ENCODE measurements around the gene MAPK8IP2.
"Not testable (repeated sequence)": the region's sequence is repeated elsewhere in the genome, so short reads cannot be mapped to it uniquely, and the experiment has no call there.

MAPK8IP2 gene

DNA sequence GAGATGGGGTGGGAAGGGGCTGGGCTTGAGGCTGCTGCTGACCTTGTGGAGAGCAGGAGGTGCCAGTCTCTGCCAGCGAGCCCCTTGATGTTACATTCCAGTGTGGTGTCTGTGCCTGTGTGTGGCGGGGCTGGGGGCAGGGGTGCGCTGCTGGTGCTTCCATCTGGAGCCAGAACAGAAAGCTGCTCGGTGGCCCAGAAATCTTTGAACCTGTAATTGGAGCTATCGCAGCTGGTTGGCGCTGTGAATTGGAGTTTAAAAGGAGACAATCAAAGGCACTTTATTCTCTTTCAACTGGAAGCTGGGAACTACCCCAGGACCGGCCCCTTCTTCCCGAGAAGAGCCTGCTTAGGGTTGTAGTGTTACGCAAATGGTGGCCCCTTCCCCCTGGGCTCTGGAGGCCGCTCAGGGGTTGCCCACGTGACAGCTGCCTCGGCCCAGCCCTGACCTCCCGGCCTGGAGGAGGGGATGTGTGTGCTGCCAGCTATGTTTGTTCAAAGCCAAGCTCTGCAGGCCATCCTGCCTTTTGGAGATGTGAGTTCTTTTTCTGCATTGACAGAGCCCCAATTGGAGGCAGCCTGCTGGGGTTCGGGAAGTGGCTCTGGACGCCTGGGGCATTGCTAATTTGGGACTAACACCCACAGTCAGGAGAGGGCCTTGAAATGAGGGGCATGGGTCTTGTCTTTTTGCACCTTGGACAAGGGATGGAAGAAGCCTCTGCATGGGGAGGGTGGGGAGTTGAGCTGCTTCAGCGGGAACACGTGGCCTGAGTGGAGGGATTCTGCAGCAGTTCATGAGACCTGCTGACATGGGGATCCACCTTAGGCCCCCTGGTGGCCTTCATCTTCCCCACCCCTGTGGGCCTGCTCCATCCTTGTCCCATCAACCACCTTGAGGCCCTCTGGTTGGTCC, 41.4 kb downstream of the MAPK8IP2 start:
- DNase-seq, result no peak

DNA sequence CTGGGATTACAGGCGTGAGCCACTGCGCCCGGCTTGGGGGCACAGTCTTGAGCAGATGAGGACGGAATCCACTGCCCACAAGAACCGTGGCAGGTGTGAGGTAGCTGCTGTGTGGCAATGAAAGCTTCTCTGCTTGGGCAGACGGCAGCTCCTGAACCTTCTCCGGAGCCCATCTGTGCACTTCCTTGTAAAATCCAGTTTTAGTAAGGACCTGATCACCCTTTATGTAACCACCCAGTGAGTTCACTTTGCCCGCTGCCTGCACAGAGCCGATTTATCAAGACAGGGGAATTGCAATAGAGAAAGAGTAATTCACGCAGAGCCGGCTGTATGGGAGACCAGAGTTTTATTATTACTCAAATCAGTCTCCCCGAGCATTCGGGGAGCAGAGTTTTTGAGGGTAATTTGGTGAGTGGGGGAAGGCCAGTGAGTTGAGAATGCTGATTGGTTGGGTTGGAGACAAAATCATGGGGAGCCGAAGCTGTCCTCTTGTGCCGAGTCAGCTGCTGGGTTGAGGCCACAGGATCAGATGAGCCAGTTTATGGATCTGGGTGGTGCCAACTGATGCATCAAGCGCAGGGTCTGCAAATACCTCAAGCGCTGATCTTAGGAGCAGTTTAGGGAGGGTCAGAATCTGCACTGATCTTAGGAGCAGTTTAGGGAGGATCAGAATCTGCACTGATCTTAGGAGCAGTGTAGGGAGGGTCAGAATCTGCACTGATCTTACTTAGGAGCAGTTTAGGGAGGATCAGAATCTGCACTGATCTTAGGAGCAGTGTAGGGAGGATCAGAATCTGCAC, 42.6 kb downstream of the MAPK8IP2 start:
- DNase-seq, result not testable (repeated sequence)

DNA sequence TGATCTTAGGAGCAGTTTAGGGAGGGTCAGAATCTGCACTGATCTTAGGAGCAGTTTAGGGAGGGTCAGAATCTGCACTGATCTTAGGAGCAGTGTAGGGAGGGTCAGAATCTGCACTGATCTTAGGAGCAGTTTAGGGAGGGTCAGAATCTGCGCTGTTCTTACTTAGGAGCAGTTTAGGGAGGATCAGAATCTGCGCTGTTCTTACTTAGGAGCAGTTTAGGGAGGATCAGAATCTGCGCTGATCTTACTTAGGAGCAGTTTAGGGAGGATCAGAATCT, 43.2 kb downstream of the MAPK8IP2 start:
- DNase-seq, result not testable (repeated sequence)

DNA sequence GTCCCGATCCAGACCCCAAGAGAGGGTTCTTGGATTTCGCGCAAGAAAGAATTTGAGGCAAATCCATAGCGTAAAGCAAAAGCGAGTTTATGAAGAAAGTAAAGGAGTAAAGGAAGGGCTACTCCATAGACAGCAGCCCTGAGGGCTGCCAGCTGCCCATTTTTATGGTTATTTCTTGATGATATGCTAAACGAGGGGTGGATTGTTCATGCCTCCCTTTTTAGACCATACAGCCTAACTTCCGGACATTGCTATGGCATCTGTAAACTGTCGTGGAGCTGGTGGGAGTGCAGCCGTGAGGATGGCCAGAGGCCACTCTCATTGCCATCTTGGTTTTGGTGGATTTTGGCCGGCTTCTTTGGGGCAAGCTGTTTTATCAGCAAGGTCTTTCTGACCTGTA, 52.7 kb downstream of the MAPK8IP2 start:
- no peak for DNase-seq

DNA sequence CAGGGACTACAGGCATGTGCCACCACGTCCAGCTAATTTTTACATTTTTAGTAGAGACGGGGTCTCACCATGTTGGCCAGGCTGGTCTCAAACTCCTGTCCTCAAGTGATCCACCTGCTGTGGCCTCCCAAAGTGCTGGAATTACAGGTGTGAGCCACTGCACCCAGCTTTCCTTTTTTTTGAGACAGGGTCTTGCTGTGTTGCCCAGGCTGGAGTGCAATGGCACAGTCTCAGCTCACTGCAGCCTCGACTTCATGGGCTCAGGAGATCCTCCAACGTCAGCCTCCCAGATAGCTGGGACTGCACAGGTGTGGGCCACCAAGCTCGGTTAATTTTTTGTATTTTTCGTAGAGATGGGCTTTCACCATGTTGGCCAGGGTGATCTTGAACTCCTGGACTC, 54.1 kb downstream of the MAPK8IP2 start:
- DNase-seq, result not testable (repeated sequence)

DNA sequence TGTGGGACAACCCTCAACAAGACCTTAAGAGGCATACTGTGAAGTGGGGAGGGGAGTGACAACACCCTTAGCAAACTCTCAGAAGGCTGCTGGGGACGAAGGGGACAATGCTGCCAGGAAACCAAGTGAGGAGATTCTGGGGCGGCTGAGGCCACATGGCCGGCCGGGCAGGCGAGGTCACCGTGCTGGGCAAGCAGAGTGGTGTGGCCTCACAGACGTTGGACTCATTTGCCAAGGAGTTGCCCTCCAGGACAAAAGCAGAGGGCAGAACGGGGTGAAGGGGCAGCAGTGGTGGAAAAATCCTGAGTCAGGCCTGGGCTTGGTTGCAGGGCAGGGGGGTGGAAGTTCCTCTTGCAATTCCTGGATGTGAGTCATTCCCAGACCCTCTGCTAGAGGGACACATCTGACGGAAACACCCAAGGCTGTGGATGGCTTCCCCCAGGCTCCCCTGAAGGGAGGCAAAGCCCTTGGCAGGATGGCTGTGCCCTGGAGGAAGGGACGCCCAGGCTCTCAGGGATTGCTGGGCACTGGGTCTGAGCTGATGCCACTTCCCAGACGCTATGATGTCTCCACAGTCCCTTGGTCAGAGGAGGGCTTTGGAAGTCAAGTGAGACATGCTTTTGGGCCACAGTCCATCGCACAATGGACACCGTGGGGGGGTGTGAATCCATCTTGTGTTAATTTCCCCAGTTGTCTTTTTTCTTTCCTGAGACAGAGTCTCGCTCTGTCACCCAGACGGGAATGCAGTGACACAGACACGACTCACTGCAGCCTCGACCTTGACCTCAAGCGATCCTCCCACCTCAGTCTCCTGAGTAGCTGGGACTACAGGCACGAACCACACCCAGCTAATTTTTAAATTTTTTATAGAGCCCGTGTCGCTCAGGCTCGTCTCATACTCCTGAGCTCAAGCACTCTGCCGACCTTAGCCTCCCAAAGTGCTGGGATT, 55.8 kb downstream of the MAPK8IP2 start:
- DNase-seq, result no peak

DNA sequence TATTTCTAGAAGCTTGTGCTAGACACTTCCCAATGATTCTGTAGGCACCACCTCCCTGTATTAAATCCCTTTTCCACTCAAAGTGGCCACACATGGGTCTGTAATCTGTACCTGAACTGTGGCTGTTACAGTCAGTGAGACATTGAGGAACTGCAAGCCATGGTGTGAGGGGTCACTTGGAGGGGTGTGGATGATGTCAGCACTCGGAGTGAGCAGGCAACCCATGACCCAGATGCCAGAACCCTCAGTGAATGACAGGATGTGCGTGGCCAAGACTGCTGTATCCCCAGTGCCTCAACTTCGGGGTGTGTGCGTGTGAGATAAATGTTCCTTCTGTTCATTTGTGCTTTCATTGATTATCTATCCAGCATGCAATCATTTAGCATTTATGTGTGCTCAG, 57.3 kb downstream of the MAPK8IP2 start:
- DNase-seq, result no peak

DNA sequence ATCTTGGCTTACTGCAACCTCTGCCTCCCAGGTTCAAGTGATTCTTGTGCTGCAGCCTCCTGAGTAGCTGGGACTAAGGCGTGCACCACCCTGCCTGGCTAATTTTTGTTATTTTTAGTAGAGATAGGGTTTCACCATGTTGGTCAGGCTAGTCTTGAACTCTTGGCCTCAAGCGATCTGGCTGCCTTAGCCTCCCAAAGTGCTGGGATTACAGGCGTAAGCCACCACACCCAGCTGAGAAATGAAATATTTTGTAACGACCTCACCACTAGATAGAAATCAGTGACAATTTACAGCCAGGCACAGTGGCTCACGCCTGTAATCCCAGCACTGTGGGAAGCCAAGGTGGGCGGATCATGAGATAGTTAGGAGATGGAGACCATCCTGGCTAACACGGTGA, 59.1 kb downstream of the MAPK8IP2 start:
- not testable (repeated sequence) for DNase-seq

DNA sequence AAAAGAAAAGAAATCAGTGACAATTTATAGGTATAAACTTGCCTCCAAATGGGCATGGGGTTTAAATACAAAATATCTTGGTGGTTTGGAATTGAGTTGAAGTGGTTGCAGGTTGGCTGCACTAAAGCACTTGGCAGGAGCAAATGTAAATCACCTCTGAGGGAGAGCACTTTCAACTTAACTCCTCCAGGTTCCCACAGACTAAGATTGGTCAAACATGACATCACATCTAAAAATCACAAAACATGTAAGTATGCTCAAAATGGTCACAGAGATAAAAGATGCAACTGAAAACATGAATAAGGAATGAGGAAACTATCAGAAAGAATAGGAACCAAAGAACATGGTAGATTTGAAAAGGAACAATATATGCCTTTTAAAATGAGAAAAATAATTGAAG, 59.7 kb downstream of the MAPK8IP2 start:
- DNase-seq, result no peak

Measured in activated naive CD4-positive, alpha-beta T cell (primary cell).